Activated CD4-positive, alpha-beta T cell treated with anti-CD3 and anti-CD28 coated beads, Interleukin-2, amount 10 ng/mL, durations not matched to agents 24 days and 14 days (primary cell): ENCODE measurements around the gene GNPTG. TPM values are rescaled to one million over a fixed set of nuclear protein-coding genes. Genes with fewer than 3 reads are reported as not detected.

Experiments
- DNase-seq: peaks from one replicate; pipeline ENCODE4 v3.0.0; 2022
- H3K27ac Mint-ChIP-seq: one replicate; pipeline ENCODE4 v1.8.0; 2022; ENCODE audit warnings: mild to moderate bottlenecking, mixed read lengths
- H3K27me3 Mint-ChIP-seq: one replicate; pipeline ENCODE4 v1.8.0; 2022; ENCODE audit warnings: mixed read lengths
- H3K36me3 Mint-ChIP-seq: one replicate; pipeline ENCODE4 v1.8.0; 2022; ENCODE audit warnings: low read depth, mild to moderate bottlenecking, mixed read lengths
- H3K4me1 Mint-ChIP-seq: one replicate; pipeline ENCODE4 v1.8.0; 2021; ENCODE audit warnings: mixed read lengths
- H3K4me3 Mint-ChIP-seq: one replicate; pipeline ENCODE4 v1.8.0; 2022; ENCODE audit warnings: mild to moderate bottlenecking, moderate library complexity, mixed read lengths
- H3K9me3 Mint-ChIP-seq: one replicate; pipeline ENCODE4 v1.8.0; 2021; ENCODE audit warnings: mixed read lengths
- intact Hi-C: fragments of 100-400 bp; cut with micrococcal nuclease; formaldehyde crosslinking; loops from one replicate; pipeline ENCODE4 v1.15.1; 2023
- total RNA-seq: library from RNA; stranded (reverse); gene quantifications from 2 replicates; pipeline ENCODE4 v1.2.3, GENCODE V29; 2022

GNPTG gene
- total RNA-seq, 1 donor from 2014 or later: 23.9 TPM

DNA sequence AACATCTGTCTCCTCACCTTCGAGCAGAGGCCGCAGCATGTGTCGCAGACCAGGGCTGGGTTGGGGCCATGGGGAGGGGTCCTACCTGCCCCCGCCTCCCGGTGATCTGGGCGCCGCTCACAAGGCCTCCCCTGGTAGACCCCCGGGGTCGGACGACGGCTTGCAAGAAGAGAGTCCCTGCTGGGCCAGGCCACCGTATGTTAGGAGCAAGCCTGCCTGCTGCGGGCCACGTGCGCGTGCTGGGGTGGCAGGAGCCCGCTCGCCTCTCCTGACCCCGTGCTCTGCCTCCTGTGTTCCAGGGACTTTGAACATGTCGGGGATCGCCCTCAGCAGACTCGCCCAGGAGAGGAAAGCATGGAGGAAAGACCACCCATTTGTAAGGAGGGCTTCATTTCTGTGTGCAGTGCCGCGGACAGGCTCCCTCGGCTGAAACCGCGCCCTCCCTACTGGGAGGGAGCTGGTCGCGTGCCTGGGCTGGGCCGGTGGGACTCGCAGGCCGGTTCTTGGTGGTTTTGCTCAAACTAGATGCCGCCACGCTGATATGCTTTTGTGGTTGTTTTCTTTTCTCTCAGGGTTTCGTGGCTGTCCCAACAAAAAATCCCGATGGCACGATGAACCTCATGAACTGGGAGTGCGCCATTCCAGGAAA is 37.9 kb upstream of the GNPTG start:
- H3K36me3 Mint-ChIP-seq: peaks cover 58% of the 10 kb centered on the region
- H3K9me3 Mint-ChIP-seq: no peaks in the 10 kb centered on the region
- H3K4me1 Mint-ChIP-seq: peaks cover 13% of the 10 kb centered on the region
- no peak for DNase-seq
- no peak overlapping the region for H3K4me3 Mint-ChIP-seq
- no peak overlapping the region for H3K27ac Mint-ChIP-seq
- H3K27me3 Mint-ChIP-seq: no peaks in the 10 kb centered on the region
- intact Hi-C loops: no loop called here

DNA sequence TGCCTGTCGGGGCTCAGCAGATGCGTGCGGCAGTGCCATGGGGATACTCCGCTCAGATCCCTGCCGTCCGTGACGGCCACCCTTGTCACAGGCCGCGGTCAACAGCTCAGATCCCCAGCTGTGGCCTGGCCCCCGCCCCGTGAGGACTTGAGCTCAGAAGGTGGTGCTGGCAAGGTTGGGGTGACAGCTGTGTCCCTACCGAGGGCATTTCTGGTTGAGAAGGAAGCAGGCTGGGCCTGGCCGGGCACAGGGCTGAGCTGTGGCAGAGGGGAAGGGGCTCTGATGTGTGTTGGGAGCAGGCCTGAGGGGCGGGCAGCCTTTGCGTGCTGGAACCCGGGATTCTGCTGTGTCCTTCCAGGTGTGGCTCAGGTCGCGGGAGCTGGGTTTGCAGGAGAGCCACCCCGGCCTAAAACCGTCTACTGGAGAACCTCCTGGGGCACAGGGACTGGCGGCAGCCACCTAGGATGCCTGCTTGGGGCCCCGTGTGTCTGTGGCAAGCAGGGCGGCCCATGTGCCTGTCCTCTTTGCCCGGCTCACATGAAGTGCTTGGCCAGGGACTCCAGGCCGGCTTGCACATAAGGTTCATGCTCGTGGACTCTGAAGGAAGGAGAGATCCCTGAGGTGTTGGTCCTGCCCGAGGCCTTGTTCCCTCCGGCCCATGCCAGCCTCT is 37.2 kb upstream of the GNPTG start:
- no peaks in the 10 kb centered on the region for H3K9me3 Mint-ChIP-seq
- no peaks in the 10 kb centered on the region for H3K27me3 Mint-ChIP-seq
- H3K27ac Mint-ChIP-seq: no peak overlapping the region
- H3K4me3 Mint-ChIP-seq: no peak overlapping the region
- H3K4me1 Mint-ChIP-seq: peaks cover 13% of the 10 kb centered on the region
- DNase-seq: no peak
- intact Hi-C loops: no loop called here
- peaks cover 63% of the 10 kb centered on the region for H3K36me3 Mint-ChIP-seq

DNA sequence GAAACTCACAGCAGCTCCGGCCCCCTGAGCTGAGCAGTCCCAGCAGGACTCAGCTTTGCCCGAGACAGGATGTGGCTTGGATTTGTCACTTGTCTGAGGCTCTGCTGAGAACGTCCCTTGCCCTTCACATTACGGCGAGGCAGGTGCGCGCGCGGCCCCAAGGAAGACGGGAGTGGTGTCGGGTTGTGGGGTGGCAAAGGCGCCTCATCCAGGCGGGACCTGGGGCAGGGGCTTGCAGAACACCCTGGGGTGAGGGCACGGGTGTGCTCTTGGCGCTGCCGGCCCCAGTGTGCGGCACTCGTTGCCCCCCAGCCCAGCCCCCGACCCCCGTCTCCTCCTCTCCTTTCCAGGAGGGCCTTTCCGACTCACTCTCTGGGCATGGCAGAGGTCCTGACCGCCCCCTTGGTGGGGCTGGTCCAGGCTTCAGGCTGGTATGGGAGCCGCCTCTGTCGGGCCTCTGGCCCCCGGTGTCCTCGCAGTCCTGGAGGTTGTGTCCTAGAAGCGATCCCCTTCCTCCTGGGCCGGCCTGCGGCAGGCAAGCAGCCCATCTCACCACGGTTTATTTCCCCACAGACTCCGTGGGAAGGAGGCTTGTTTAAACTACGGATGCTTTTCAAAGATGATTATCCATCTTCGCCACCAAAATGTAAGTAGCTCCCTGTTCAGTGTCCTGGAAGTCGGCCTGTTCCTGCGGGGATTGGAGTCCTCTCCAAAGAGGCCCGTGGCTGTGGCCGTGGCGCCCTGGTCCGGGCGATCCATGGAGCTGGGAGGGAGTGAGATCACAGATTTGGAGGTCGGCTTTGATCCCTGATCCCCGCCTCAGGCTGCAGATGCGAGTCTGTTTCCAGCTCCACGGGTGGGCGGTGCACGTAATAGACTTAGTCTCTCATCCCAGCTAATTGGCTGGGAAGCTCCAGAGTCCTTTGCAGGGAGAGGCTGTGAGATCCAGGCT is 36.4 kb upstream of the GNPTG start:
- intact Hi-C loops: no loop called here
- peaks cover 9% of the 10 kb centered on the region for H3K4me1 Mint-ChIP-seq
- H3K4me3 Mint-ChIP-seq: no peak overlapping the region
- peaks cover 67% of the 10 kb centered on the region for H3K36me3 Mint-ChIP-seq
- no peaks in the 10 kb centered on the region for H3K27me3 Mint-ChIP-seq
- no peaks in the 10 kb centered on the region for H3K9me3 Mint-ChIP-seq
- H3K27ac Mint-ChIP-seq: no peak overlapping the region
- DNase-seq: no peak

DNA sequence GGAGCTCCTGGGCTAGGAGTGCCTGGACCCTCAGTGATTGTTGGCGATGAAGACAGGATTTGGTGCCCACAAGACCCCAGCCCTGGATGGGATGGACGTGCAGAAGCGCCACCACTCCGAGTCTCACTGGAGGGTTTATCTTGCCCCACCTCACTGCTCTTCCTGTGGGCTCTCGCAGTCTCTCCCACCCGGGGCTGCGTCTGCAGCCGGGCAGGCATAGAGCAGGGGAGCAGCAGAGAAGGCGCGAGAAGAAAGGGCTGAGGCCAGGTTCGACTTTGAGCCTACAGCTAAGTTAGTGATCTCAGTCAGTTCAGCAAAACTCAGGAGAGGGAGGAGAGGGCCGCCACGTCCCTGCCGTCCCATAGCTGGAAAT is 35.7 kb upstream of the GNPTG start:
- Mint-ChIP-seq H3K36me3 (peaks cover 64% of the 10 kb centered on the region), H3K9me3 (no peaks in the 10 kb centered on the region), H3K4me1 (peaks cover 8% of the 10 kb centered on the region), H3K4me3 (no peak overlapping the region), H3K27me3 (no peaks in the 10 kb centered on the region), H3K27ac (no peak overlapping the region)
- DNase-seq: no peak
- intact Hi-C loops: no loop called here

DNA sequence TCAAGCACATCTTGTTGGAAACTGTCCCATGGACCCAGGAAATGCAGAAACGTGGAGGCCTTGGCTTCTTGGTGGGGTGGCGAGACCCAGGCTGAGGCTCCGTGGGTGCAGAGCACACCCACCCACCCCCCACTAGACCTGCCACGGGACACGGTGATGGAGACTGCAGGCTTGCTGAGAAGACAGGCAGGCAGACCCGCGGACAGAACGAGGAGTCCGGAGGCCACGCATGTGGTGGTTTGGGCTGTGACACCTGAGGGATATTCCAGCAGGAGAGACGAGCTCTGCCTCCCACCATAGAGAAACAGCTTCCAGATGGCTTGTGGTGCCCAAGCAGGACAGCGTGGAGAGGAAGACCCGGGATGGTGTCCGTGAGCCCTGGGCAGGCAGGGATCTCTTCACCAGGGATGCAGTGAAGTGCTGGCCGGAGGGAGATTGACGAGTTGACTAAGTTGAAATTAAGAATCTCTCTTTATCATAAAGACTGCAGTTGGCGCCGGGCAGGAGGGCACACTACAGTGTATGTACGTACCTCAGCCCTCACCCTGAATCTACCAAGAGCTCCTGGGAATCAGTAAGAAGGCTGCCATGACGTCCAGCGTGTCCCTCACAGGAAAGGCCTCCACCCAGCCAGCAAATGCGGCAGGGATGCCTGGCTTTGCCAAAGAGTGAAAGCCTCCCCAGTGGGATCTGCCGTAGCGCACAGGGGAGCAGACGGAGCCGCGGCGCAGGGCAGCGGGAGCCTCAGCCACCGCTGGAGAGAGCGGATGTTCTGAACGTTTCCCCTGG is 34.1 kb upstream of the GNPTG start:
- H3K27me3 Mint-ChIP-seq: no peaks in the 10 kb centered on the region
- intact Hi-C loops: no loop called here
- H3K27ac Mint-ChIP-seq: no peak overlapping the region
- no peaks in the 10 kb centered on the region for H3K9me3 Mint-ChIP-seq
- H3K4me1 Mint-ChIP-seq: peaks cover 3% of the 10 kb centered on the region
- DNase-seq: no peak
- no peak overlapping the region for H3K4me3 Mint-ChIP-seq
- H3K36me3 Mint-ChIP-seq: peaks cover 64% of the 10 kb centered on the region

DNA sequence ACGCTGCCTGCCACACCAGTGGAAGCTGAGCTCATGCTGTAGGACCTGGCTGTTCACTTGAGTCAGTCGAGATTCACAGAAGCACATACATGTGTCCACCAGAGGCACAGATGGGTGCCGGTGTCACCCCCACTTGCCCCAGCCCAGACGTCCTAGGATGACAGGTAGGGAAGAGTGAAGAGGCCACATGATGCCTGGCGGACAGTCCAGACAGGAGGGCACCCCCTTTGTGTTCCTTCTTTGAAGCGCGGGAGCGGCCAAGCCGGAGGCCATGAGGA is 33.5 kb upstream of the GNPTG start:
- no peak for DNase-seq
- intact Hi-C loops: no loop called here
- no peaks in the 10 kb centered on the region for H3K9me3 Mint-ChIP-seq
- H3K27ac Mint-ChIP-seq: no peak overlapping the region
- peaks cover 60% of the 10 kb centered on the region for H3K36me3 Mint-ChIP-seq
- peaks cover under 1% of the 10 kb centered on the region for H3K4me1 Mint-ChIP-seq
- H3K27me3 Mint-ChIP-seq: no peaks in the 10 kb centered on the region
- no peak overlapping the region for H3K4me3 Mint-ChIP-seq

DNA sequence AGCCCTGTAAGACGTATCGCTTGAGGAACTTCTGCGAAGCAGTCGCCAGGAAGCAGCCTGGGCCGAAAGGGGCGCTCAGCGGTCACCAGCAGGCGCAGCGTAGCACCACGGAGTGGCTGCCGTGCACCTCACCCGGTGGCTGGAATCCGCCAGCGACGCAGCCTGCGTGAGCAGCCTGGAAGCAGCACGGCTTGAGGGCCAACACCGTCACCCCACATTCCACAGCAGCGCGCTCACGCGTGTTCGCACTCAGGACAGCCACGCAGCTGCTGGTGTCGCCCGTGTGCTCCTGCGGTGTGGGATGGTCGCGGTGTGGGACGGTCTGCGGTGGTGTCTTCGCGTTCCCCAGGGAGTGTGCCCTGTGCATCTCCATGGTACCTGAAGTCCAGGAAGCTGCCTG is 32.7 kb upstream of the GNPTG start:
- no peaks in the 10 kb centered on the region for H3K9me3 Mint-ChIP-seq
- intact Hi-C loops: no loop called here
- H3K4me3 Mint-ChIP-seq: no peak overlapping the region
- no peaks in the 10 kb centered on the region for H3K27me3 Mint-ChIP-seq
- H3K4me1 Mint-ChIP-seq: no peaks in the 10 kb centered on the region
- peaks cover 63% of the 10 kb centered on the region for H3K36me3 Mint-ChIP-seq
- DNase-seq: no peak
- H3K27ac Mint-ChIP-seq: no peak overlapping the region

DNA sequence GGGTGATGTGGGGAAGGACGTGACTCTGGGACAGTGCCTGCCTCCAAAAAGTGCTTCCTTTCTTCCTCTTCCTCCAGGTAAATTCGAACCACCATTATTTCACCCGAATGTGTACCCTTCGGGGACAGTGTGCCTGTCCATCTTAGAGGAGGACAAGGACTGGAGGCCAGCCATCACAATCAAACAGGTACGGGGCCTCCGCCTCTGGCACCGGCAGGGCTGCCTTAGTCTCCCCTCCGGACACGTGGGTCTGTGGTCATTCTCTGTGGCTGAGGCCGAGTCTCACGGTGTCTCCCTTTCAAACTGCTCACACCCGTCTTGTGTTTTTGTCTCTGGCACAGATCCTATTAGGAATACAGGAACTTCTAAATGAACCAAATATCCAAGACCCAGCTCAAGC is 31.6 kb upstream of the GNPTG start:
- no peaks in the 10 kb centered on the region for H3K9me3 Mint-ChIP-seq

DNA sequence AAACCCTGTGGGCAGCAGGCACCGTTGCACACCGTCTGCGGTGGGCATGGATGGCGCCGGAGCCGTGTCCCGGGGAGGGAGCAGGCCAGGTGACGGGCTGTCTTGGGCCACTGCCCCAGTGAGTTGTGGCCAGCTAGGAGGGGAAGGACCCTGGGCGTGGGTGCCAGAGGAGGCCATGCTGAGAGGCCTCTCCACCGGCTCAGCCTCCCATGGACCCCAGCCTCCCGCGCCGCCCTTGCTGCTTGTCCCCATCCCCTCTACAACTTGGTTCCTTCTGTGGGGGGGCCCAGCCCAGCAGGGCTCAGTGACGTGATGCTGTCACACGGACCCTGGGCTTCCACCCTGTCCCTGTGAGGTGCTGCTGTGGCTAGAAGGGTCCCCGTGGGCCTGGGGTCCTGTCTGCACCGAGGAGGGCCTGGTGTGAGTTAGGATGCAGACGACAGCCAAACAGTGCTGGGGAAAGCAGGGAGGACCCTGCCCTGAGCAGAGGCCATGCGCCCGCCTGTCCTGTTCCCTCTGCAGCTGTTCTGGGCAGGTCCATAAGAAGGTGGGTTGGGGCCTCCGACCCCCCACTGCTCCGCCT is 31.0 kb upstream of the GNPTG start:
- no peaks in the 10 kb centered on the region for H3K27me3 Mint-ChIP-seq
- H3K9me3 Mint-ChIP-seq: no peaks in the 10 kb centered on the region
- no peaks in the 10 kb centered on the region for H3K4me1 Mint-ChIP-seq
- intact Hi-C loops: no loop called here
- H3K36me3 Mint-ChIP-seq: peaks cover 58% of the 10 kb centered on the region
- DNase-seq: no peak
- no peak overlapping the region for H3K4me3 Mint-ChIP-seq
- H3K27ac Mint-ChIP-seq: no peak overlapping the region

More for the DNA sequence above, 31.6 kb upstream of the GNPTG start:
- no peak for DNase-seq
- Mint-ChIP-seq H3K4me3 (no peak overlapping the region), H3K4me1 (no peaks in the 10 kb centered on the region), H3K36me3 (peaks cover 61% of the 10 kb centered on the region), H3K27me3 (no peaks in the 10 kb centered on the region), H3K27ac (no peak overlapping the region)
- intact Hi-C loops: no loop called here

DNA sequence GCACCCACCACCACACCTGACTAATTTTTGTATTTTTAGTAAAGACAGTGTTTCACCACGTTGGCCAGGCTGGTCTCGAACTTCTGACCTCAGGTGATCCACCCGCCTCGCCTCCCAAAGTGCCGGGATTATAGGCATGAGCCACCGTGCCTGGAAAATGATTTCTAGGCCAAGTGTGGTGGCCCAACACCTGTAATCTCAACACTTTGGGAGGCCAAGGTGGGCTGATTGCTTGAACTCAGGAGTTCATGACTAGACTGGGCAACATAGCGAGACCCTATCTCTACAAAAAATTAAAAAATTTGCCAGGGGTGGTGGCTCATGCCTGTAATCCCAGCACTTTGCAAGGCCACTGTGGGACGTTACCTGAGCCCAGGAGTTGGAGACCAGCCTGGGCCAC is 29.3 kb upstream of the GNPTG start:
- H3K9me3 Mint-ChIP-seq: no peaks in the 10 kb centered on the region
- no peak for DNase-seq
- no peaks in the 10 kb centered on the region for H3K4me1 Mint-ChIP-seq
- H3K36me3 Mint-ChIP-seq: peaks cover 45% of the 10 kb centered on the region
- H3K4me3 Mint-ChIP-seq: no peak overlapping the region
- intact Hi-C loops: no loop called here
- no peak overlapping the region for H3K27ac Mint-ChIP-seq
- H3K27me3 Mint-ChIP-seq: no peaks in the 10 kb centered on the region

DNA sequence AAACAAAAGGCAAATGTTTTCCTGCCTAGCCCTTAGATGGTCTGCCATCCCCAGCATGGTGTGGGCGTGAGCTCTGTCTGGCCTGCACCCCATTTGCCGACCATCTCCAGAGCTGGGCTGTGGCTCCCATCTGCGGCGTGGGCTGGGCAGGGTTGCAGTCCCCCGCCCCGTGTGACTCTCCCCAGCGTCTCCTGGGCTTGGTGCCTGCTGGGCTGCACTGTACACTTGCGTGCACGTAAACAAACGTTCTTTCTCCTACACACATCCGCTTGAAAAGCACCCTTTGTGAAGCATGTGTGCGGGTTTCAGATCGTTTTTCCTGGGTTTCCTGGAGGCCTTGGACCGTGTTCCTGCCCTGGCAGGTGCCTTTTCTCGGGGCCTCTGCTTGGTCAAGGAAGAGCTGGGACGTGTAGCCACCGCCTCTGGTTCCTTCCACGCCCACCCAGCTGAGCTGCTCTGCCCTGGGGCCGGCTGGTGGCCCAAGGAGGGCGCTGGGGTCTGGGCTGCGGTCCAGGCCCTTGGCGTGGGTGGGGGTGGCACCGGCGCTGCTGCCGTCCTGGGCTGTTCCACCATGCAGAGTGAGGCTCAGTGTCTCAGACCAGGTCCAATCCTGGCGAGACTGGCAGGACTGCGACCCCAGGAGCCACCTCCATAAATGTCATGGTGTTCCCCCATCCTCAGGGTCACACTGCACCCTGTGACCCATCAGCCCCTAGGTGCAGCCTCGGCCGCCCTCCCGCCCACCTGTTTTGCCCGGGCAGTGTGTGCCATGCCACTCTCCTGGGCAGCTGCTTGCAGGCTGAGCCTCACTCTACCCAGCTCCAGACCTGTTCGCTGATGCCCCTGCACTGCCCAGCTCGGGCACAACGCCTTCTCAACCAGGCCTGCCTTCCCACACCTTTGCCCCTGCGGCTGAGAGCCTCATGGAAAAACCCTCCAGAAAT is 28.2 kb upstream of the GNPTG start:
- intact Hi-C loops: no loop called here

DNA sequence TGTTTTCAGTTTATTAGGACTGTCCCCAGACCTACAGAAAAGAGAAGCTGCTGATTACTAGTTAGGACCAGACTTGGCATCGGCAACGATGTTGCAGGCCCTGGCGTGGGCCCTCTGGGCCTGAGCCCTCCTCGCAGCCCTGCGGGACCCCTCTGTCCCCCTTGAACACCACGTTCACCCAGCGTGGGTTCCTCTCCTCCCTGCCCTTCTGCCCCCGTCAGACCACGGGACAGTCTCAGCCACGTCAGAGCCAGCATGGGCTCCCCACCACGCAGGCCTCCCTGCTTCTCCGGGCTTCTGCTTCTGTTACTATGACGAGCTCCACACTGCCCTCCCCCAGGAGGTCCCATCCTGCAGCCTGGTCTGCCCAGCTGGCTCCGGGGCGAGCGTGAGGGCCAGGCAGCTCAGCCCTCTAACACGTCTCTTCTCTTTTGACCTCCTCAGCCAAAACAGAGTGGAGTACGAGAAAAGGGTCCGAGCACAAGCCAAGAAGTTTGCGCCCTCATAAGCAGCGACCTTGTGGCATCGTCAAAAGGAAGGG is 27.4 kb upstream of the GNPTG start:
- H3K4me1 Mint-ChIP-seq: no peaks in the 10 kb centered on the region
- no peak overlapping the region for H3K27ac Mint-ChIP-seq
- peaks cover 27% of the 10 kb centered on the region for H3K36me3 Mint-ChIP-seq
- no peaks in the 10 kb centered on the region for H3K9me3 Mint-ChIP-seq
- no peak for DNase-seq
- intact Hi-C loops: no loop called here
- H3K27me3 Mint-ChIP-seq: no peaks in the 10 kb centered on the region
- no peak overlapping the region for H3K4me3 Mint-ChIP-seq

More for the DNA sequence above, 28.2 kb upstream of the GNPTG start:
- H3K4me3 Mint-ChIP-seq: no peak overlapping the region
- H3K27me3 Mint-ChIP-seq: no peaks in the 10 kb centered on the region
- H3K36me3 Mint-ChIP-seq: peaks cover 33% of the 10 kb centered on the region
- no peak overlapping the region for H3K27ac Mint-ChIP-seq
- no peak for DNase-seq
- no peaks in the 10 kb centered on the region for H3K4me1 Mint-ChIP-seq
- H3K9me3 Mint-ChIP-seq: no peaks in the 10 kb centered on the region
